Gastroesophageal sphincter (tissue), 3 donors: ENCODE results near the gene BCKDK.

Source experiments
- CTCF ChIP-seq, 4 experiments: fragments of 200-600 bp in 2 of 4; fragments of 450-650 bp in 2 of 4; sonication (generic) in 1 of 4; IDR thresholded peaks; one replicate each; pipeline ENCODE4 v1.5.1; 2017 to 2019; ENCODE audit warnings: antibody characterized with exemption in 4 of 4, mild to moderate bottlenecking in 2 of 4, moderate library complexity in 2 of 4
- POLR2A ChIP-seq, 2 donors: fragments of 450-650 bp; IDR thresholded peaks; one replicate each; pipeline ENCODE4 v1.6.1; 2017; ENCODE audit warnings: antibody characterized with exemption in 2 of 2, mild to moderate bottlenecking in 2 of 2, moderate library complexity in 1 of 2
- POLR2AphosphoS5 ChIP-seq: sonication (generic); formaldehyde crosslinking; IDR thresholded peaks from one replicate; pipeline ENCODE4 v1.6.1; 2017; ENCODE audit warnings: antibody characterized with exemption

- TF ChIP-seq CTCF (IDR thresholded peaks at IDR 0.05) (no peak), POLR2A (IDR thresholded peaks at IDR 0.05) (no peak), POLR2AphosphoS5 (no peak)
Observed at GRCh38 chr16:31130899-31131298, 22.7 kb downstream of the BCKDK start.
